SK-N-SH (cell line): Measurements from ENCODE around the gene TBC1D1. TPM values are rescaled to one million over a fixed set of nuclear protein-coding genes. Genes with fewer than 3 reads are reported as not detected.

Source experiments
- CTCF ChIA-PET: fragments of 300-600, 350-600 bp; formaldehyde crosslinking; extraction: SDS; loops from one replicate; lab custom pipeline; 2021; lab: Yijun Ruan, JAX
- POLR2A ChIA-PET: fragments of 350-600 bp; sonication (Branson Sonifier 250); formaldehyde crosslinking; extraction: SDS; loops from one replicate; lab custom pipeline; 2020; ENCODE audit warnings: antibody characterized with exemption, inconsistent platforms; lab: Yijun Ruan, JAX
- DNase-seq: peaks from one replicate; pipeline ENCODE4 v3.0.0; 2012
- H2AFZ ChIP-seq: fragments of 200-600 bp; sonication (generic); 2 replicates; pipeline ENCODE4 v1.8.1; 2016; ENCODE audit warnings: antibody characterized with exemption, mild to moderate bottlenecking, low read depth
- H3F3A ChIP-seq: fragments of 200-600 bp; sonication (generic); replicated peaks from 2 replicates; pipeline ENCODE3; 2016; ENCODE audit warnings: antibody characterized with exemption, mild to moderate bottlenecking; ENCODE audit not compliant: insufficient read depth
- H3K27ac ChIP-seq, 2 experiments: fragments of 200-500 bp in 1 of 2; fragments of 200-600 bp in 1 of 2; sonication (Bioruptor generic) in 1 of 2; sonication (generic), shearing (Covaris generic) in 1 of 2; 2 replicates each; pipeline versions ENCODE4 v1.5.1 to v1.6.1; 2014 to 2016; ENCODE audit warnings: low read depth in 2 of 2, inconsistent platforms in 1 of 2, low read length in 1 of 2, mild to moderate bottlenecking in 1 of 2, mixed read lengths in 1 of 2
- H3K27me3 ChIP-seq: fragments of 200-600 bp; sonication (generic), shearing (Covaris generic); 2 replicates; pipeline ENCODE4 v1.6.1; 2016; ENCODE audit warnings: mixed run types; ENCODE audit not compliant: insufficient read depth
- H3K36me3 ChIP-seq, 2 experiments: fragments of 200-500 bp in 1 of 2; fragments of 200-600 bp in 1 of 2; sonication (Bioruptor generic) in 1 of 2; sonication (generic) in 1 of 2; replicated peaks in 1 of 2; 2 replicates each; pipeline versions ENCODE3 to v1.5.1; 2014 to 2016; ENCODE audit warnings: low read length in 1 of 2, mild to moderate bottlenecking in 1 of 2; ENCODE audit not compliant: insufficient read depth in 2 of 2, control insufficient read depth in 1 of 2
- H3K4me1 ChIP-seq, 2 experiments: fragments of 200-500 bp in 1 of 2; fragments of 200-600 bp in 1 of 2; sonication (Bioruptor generic) in 1 of 2; sonication (generic), shearing (Covaris generic) in 1 of 2; 2 replicates each; pipeline versions ENCODE4 v1.5.1 to v1.6.1; 2014 to 2016; ENCODE audit warnings: low read depth in 1 of 2, low read length in 1 of 2, mixed run types in 1 of 2; ENCODE audit not compliant: insufficient read depth in 2 of 2, control insufficient read depth in 1 of 2
- H3K4me2 ChIP-seq: fragments of 200-600 bp; sonication (generic), shearing (Covaris generic); 2 replicates; pipeline ENCODE4 v1.6.1; 2017; ENCODE audit warnings: mixed run types
- H3K4me3 ChIP-seq, 2 experiments: fragments of 200-500 bp in 1 of 2; fragments of 200-600 bp in 1 of 2; sonication (Bioruptor generic) in 1 of 2; sonication (generic), shearing (Covaris generic) in 1 of 2; 2 replicates each; pipeline versions ENCODE4 v1.5.1 to v1.8.1; 2014 to 2016; ENCODE audit warnings: low read depth in 2 of 2, inconsistent platforms in 1 of 2, low read length in 1 of 2, mild to moderate bottlenecking in 1 of 2, mixed read lengths in 1 of 2, moderate library complexity in 1 of 2
- H3K79me2 ChIP-seq: fragments of 200-600 bp; sonication (generic); 2 replicates; pipeline ENCODE4 v1.8.1; 2017; ENCODE audit warnings: mild to moderate bottlenecking; ENCODE audit not compliant: insufficient read depth
- H3K9ac ChIP-seq: fragments of 200-600 bp; sonication (generic); 2 replicates; pipeline ENCODE4 v1.6.1; 2017; ENCODE audit warnings: mixed run types
- H3K9me2 ChIP-seq: fragments of 200-600 bp; sonication (generic); 2 replicates; pipeline ENCODE4 v1.6.1; 2017; ENCODE audit warnings: mixed run types
- H3K9me3 ChIP-seq: fragments of 200-600 bp; sonication (generic); 2 replicates; pipeline ENCODE4 v1.6.1; 2017; ENCODE audit warnings: mixed run types, mild to moderate bottlenecking, moderate library complexity
- H4K20me1 ChIP-seq: fragments of 200-600 bp; sonication (generic); 2 replicates; pipeline ENCODE4 v1.6.1; 2017; ENCODE audit warnings: mild to moderate bottlenecking, mixed run types; ENCODE audit not compliant: insufficient read depth
- EP300 ChIP-seq, 2 experiments: IDR thresholded peaks; 2 replicates each; pipeline versions ENCODE4 v1.4.0 to v1.6.1; 2012; ENCODE audit warnings: borderline replicate concordance in 1 of 2, low read depth in 1 of 2, low read length in 1 of 2
- FOXJ3 ChIP-seq: sonication (generic); formaldehyde crosslinking; IDR thresholded peaks from 2 replicates; pipeline ENCODE4 v1.5.1; 2020; ENCODE audit warnings: mild to moderate bottlenecking, missing genetic modification reagents
- FOXM1 ChIP-seq: IDR thresholded peaks from 2 replicates; pipeline ENCODE4 v1.4.0; 2012; ENCODE audit warnings: low read depth, mild to moderate bottlenecking
- GABPA ChIP-seq: IDR thresholded peaks from 2 replicates; pipeline ENCODE4 v1.4.0; 2012; ENCODE audit warnings: low read depth, mild to moderate bottlenecking
- GATA2 ChIP-seq: sonication (generic); formaldehyde crosslinking; IDR thresholded peaks from 2 replicates; pipeline ENCODE4 v1.5.0; 2020; ENCODE audit warnings: mild to moderate bottlenecking, missing genetic modification reagents
- JUND ChIP-seq: IDR thresholded peaks from 2 replicates; pipeline ENCODE4 v1.4.0; 2012
- MEF2A ChIP-seq: IDR thresholded peaks from 2 replicates; pipeline ENCODE4 v1.4.0; 2012; ENCODE audit warnings: low read depth, borderline replicate concordance
- MXI1 ChIP-seq: IDR thresholded peaks from 2 replicates; pipeline ENCODE4 v1.6.1; 2012; ENCODE audit warnings: mild to moderate bottlenecking, low read depth, low read length, improper control_type of control experiment
- NRF1 ChIP-seq: IDR thresholded peaks from 2 replicates; pipeline ENCODE4 v1.6.1; 2012; ENCODE audit warnings: low read depth, mild to moderate bottlenecking, low read length
- POLR2AphosphoS5 ChIP-seq: IDR thresholded peaks from 2 replicates; pipeline ENCODE4 v1.6.1; 2012; ENCODE audit warnings: low read depth, low read length
- RCOR1 ChIP-seq: fragments of 150-350 bp; IDR thresholded peaks from 2 replicates; pipeline ENCODE4 v1.6.1; 2017; ENCODE audit warnings: antibody characterized with exemption, low read length
- RFX5 ChIP-seq: IDR thresholded peaks from 2 replicates; pipeline ENCODE4 v1.6.1; 2012; ENCODE audit warnings: mild to moderate bottlenecking, improper control_type of control experiment, low read length
- TEAD4 ChIP-seq: IDR thresholded peaks from 2 replicates; pipeline ENCODE4 v1.4.0; 2012; ENCODE audit warnings: mild to moderate bottlenecking, borderline replicate concordance; ENCODE audit not compliant: insufficient read depth
- YY1 ChIP-seq: IDR thresholded peaks from 2 replicates; pipeline ENCODE4 v1.4.0; 2012; ENCODE audit warnings: low read depth, mild to moderate bottlenecking
- WGBS: methylation state at CpG from one replicate; pipeline ENCODE4 v1.1.6; 2017; ENCODE audit warnings: low lambda C conversion rate; 5-methylcytosine and 5-hydroxymethylcytosine counted together
- polyA plus RNA-seq, 3 experiments: library from polyadenylated mRNA; depleted of rRNA; stranded (reverse); fragments of >200 nt; gene quantifications; 2 replicates each; pipeline ENCODE4 v1.2.3, GENCODE V29; 2012
- TF ChIP-seq, protein P1 (sequence below): fragments of 150-350 bp; IDR thresholded peaks from 2 replicates; pipeline ENCODE4 v1.6.1; 2016; ENCODE audit warnings: mild to moderate bottlenecking, low read depth, low read length
- TF ChIP-seq, protein P2 (sequence below): fragments of 200-600 bp; sonication (generic); IDR thresholded peaks from 2 replicates; pipeline ENCODE4 v1.6.1; 2017; ENCODE audit warnings: antibody characterized with exemption, mild to moderate bottlenecking, moderate library complexity
- TF ChIP-seq, protein P3 (sequence below): IDR thresholded peaks from 2 replicates; pipeline ENCODE4 v1.4.0; 2012; ENCODE audit warnings: low read depth

TBC1D1 gene
- polyA plus RNA-seq, 1 of the 3 experiments (the other 2 are of a cell fraction): 29.8 TPM

DNA sequence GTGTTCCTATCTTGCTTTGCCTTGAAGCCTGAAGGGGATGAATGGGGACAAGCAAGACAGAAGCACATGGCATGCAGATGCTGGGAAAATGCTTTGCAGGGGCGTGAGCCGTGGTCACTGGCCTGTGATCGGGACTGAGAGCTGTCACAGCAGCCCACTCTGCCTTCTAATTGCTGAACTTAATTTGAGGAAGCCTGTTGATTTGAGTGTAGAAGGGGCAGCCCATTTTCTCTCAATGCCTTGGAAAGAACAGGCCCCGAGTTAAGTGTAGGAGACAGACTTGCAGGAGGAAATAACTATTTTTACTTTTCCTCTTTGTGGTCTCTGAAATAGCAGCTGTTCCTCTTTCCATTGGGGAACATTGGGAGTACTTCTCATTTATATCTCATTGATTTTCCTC lies 26.1 kb upstream of the TBC1D1 start:
- H2AFZ ChIP-seq: no peak overlapping the region
- no peaks in the 10 kb centered on the region for H3K27me3 ChIP-seq
- H4K20me1 ChIP-seq: no peaks in the 10 kb centered on the region
- H3K4me3 ChIP-seq: no peak overlapping the region
- TF ChIP-seq MEF2A: no peak
- TF ChIP-seq FOXJ3 (CRISPR knock-in tag): no peak
- no peak for TF ChIP-seq YY1
- TF ChIP-seq, protein P1, sequence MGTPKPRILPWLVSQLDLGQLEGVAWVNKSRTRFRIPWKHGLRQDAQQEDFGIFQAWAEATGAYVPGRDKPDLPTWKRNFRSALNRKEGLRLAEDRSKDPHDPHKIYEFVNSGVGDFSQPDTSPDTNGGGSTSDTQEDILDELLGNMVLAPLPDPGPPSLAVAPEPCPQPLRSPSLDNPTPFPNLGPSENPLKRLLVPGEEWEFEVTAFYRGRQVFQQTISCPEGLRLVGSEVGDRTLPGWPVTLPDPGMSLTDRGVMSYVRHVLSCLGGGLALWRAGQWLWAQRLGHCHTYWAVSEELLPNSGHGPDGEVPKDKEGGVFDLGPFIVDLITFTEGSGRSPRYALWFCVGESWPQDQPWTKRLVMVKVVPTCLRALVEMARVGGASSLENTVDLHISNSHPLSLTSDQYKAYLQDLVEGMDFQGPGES: no peak
- no peak for TF ChIP-seq MXI1
- no peak for TF ChIP-seq GABPA
- no peak for TF ChIP-seq GATA2
- no peak for TF ChIP-seq NRF1
- no peak for TF ChIP-seq FOXM1
- TF ChIP-seq, protein P2, sequence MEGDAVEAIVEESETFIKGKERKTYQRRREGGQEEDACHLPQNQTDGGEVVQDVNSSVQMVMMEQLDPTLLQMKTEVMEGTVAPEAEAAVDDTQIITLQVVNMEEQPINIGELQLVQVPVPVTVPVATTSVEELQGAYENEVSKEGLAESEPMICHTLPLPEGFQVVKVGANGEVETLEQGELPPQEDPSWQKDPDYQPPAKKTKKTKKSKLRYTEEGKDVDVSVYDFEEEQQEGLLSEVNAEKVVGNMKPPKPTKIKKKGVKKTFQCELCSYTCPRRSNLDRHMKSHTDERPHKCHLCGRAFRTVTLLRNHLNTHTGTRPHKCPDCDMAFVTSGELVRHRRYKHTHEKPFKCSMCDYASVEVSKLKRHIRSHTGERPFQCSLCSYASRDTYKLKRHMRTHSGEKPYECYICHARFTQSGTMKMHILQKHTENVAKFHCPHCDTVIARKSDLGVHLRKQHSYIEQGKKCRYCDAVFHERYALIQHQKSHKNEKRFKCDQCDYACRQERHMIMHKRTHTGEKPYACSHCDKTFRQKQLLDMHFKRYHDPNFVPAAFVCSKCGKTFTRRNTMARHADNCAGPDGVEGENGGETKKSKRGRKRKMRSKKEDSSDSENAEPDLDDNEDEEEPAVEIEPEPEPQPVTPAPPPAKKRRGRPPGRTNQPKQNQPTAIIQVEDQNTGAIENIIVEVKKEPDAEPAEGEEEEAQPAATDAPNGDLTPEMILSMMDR: no peak
- no peak for TF ChIP-seq RFX5
- no peak for TF ChIP-seq JUND
- no peak for TF ChIP-seq RCOR1
- no peak overlapping the region for H3K27ac ChIP-seq
- no peaks in the 10 kb centered on the region for H3K9me3 ChIP-seq
- no peak for DNase-seq
- POLR2A ChIA-PET: no interaction called here
- CTCF ChIA-PET: no interaction called here
- H3K79me2 ChIP-seq: no peaks in the 10 kb centered on the region
- H3K9ac ChIP-seq: no peak overlapping the region
- peaks cover 12 to 15% of the 10 kb centered on the region in 2 experiments for H3K36me3 ChIP-seq
- WGBS: 91% methylated on average over 4 of the region's 4 CpGs
- no peaks in the 10 kb centered on the region; a peak in 1 of 4 replicates for H3K4me1 ChIP-seq
- no peaks in the 10 kb centered on the region for H3F3A ChIP-seq
- H3K9me2 ChIP-seq: no peaks in the 10 kb centered on the region
- H3K4me2 ChIP-seq: no peak overlapping the region

DNA sequence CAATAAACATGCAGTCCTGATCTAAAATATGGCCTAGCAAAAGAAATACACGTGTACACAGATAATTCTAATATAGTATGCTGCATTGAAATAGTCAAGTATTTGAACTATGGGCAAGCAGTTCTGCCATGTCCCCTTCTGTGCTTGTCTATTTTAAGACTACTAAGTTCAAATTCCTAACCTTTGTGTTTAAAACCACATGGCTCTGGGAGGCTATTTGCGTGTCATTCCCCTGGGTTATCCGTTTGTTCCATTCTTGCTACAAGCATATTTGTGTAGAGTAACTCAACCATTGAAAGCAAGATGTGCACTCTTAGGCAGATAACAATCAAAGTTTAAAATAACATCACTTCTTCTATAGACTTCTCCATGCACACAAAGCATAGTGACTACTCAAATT lies 25.4 kb upstream of the TBC1D1 start:
- Histone ChIP-seq H3K9me2 (no peaks in the 10 kb centered on the region), H3K4me2 (no peak overlapping the region), H4K20me1 (no peaks in the 10 kb centered on the region), H3K27ac (no peak overlapping the region), H3K9me3 (no peaks in the 10 kb centered on the region), H3K36me3 (peaks cover 12 to 15% of the 10 kb centered on the region in 2 experiments), H3K4me1 (no peaks in the 10 kb centered on the region), H3F3A (no peaks in the 10 kb centered on the region), H3K27me3 (no peaks in the 10 kb centered on the region), H3K4me3 (no peak overlapping the region)
- DNase-seq: no peak
- WGBS: 95% methylated on average over 3 of the region's 3 CpGs
- TF ChIP-seq TEAD4: no peak
- no peak for TF ChIP-seq EP300 (IDR thresholded peaks at IDR 0.05; ENCODE audit: borderline replicate concordance in 1 of 2, low read depth in 1 of 2, low read length in 1 of 2)
- no peak for TF ChIP-seq FOXM1
- no peak for TF ChIP-seq POLR2AphosphoS5
- TF ChIP-seq, protein P3, sequence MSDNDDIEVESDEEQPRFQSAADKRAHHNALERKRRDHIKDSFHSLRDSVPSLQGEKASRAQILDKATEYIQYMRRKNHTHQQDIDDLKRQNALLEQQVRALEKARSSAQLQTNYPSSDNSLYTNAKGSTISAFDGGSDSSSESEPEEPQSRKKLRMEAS: no peak
- TF ChIP-seq, all 33 proteins: peak for 0
- H3K9ac ChIP-seq: no peak overlapping the region
- ChIA-PET POLR2A (no interaction called here), CTCF (no interaction called here)
- no peak overlapping the region for H2AFZ ChIP-seq
- no peaks in the 10 kb centered on the region for H3K79me2 ChIP-seq
